PC-9 (cell line): Measurements from ENCODE around the gene ARV1.

Experiments
- EZH2 ChIP-seq: fragments of 200-600 bp; sonication (generic); IDR thresholded peaks from 2 replicates; pipeline ENCODE4 v1.8.0; 2017; ENCODE audit warnings: antibody characterized with exemption, low read depth
- TF ChIP-seq, protein P1 (sequence below): fragments of 200-600 bp; sonication (generic); conservative IDR thresholded peaks from 2 replicates; pipeline ENCODE4 v1.6.1; 2017; ENCODE audit warnings: mixed run types, antibody characterized with exemption, mild to moderate bottlenecking, moderate library complexity

DNA sequence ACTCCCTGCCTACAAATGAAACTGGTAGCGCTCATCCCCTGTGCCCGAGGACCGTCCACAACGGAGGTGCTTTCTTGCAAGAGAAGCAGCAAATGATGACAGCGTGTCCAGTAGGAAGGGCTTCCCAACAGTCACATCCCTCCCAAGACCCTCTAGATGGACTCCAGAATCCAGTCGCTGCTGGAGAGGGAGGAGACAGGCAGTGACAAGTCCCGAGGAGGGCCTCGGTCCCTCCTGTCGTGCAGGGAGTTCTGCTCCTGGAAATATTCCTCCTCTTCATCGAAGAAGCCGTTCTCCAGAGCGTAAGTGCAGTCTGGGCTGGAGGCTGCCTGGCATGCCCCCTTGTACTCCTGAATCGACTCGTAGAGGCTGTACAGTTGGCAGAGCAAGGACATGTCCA lies 40.8 kb downstream of the ARV1 start:
- TF ChIP-seq EZH2: no peak
- TF ChIP-seq, protein P1, sequence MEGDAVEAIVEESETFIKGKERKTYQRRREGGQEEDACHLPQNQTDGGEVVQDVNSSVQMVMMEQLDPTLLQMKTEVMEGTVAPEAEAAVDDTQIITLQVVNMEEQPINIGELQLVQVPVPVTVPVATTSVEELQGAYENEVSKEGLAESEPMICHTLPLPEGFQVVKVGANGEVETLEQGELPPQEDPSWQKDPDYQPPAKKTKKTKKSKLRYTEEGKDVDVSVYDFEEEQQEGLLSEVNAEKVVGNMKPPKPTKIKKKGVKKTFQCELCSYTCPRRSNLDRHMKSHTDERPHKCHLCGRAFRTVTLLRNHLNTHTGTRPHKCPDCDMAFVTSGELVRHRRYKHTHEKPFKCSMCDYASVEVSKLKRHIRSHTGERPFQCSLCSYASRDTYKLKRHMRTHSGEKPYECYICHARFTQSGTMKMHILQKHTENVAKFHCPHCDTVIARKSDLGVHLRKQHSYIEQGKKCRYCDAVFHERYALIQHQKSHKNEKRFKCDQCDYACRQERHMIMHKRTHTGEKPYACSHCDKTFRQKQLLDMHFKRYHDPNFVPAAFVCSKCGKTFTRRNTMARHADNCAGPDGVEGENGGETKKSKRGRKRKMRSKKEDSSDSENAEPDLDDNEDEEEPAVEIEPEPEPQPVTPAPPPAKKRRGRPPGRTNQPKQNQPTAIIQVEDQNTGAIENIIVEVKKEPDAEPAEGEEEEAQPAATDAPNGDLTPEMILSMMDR: no peak
